ENCODE data around the gene POU2AF1.

DNA sequence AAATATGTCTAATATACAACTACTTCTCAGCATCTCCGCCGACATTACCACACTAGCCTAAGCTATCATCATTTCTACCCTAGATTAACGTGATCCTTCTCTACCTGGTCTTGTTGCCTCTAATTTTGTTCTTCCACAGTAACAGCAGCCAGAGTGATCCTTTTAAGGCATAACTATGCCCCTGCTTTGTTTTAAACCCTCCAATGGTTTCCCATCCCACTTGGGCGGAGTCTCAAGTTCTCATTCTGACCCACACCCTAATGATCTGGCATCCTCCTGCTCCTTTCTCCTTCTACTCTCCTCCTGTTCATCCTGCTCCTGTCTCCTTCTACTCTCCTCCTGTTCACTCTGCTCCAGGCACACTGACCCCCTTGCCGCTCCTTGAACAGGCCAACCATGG is 31.9 kb upstream of the POU2AF1 start:
- TF ChIP-seq POLR2A (IDR thresholded peaks at IDR 0.05; ENCODE audit: low read length) (no peak), GATA1 (IDR thresholded peaks at IDR 0.05; ENCODE audit: low read depth, low read length) (no peak)
